ENCODE results near the gene IL31. TPM values are rescaled to one million over a fixed set of nuclear protein-coding genes. Genes with fewer than 3 reads are reported as not detected.

IL31 gene
- polyA plus RNA-seq (2011; rRNA removed) (not detected in 2 replicates), polyA minus RNA-seq (2011; rRNA and poly(A)+ RNA removed) (not detected in 2 replicates)

DNA sequence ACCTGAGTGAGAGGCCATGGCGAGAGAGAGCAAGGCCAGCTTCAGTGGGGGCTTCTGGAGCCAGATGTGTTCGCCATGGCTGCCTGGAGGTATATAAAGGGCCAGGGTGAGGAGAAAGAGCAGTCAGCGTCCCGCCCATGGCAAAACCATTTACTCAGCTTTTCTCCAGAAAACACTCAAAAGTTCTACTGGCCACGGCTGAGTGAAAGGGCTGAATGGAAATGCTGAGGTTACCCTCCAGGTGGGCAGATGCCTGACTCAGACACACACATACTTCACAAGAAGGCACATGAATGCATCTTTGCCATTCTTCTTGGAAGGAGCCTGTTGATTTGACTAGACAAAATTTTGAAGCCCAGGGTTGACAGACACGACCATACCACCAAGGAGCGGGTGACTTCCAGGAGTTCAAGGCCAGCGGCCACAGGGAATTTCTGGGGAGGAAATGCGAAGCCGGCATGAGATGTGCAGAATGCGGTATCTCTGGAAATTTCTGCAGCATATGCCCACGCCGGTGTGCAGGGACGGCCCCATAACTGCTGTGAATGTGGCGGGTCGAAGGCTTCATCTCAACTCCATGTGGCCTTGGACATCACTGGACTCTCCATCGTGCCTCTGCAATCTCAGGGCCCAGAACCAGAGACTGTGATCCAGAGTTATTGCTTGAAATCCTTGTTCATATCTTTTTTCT, at the start of gene IL31:
Gene IL31 (minus strand): TSS at position 67 of the 691 bp plus-strand sequence. CDS start 49 bp downstream, at position 18.
- ChIA-PET CTCF (interaction anchor here (1.9 kb wide), 1 partner anchor 17 kb away, joined by 4 read pairs; no protein-coding TSS in a partner anchor), POLR2A (no interaction called here)
- no peak for TF ChIP-seq CTCF (IDR thresholded peaks at IDR 0.05; ENCODE audit: insufficient read depth, low read depth, low read length)
- H3K36me3 ChIP-seq (ENCODE audit: control insufficient read depth, insufficient read depth, low read length) = no peaks in the 10 kb centered on the region
- no peak for DNase-seq (ENCODE audit: low read depth)
- no peak within 1 kb of the TSS for H3K4me3 ChIP-seq (ENCODE audit: low read depth, low read length)
- H3K27me3 ChIP-seq (ENCODE audit: control insufficient read depth, insufficient read depth, low read length) = peaks cover 4% of the 10 kb centered on the region

- CTCF ChIA-PET = interaction anchor here (0.5 to 2.0 kb wide), 3 partner anchors 8 to 85 kb away, joined by 3 to 6 read pairs (median 3); no protein-coding TSS in a partner anchor
- peaks cover 20% of the 10 kb centered on the region for H3K36me3 ChIP-seq (ENCODE audit: control insufficient read depth, insufficient read depth, low read length)
- TF ChIP-seq CTCF (IDR thresholded peaks at IDR 0.05; ENCODE audit: insufficient read depth, low read depth, low read length) = no peak
These were observed 42.4 kb upstream of the IL31 start for GRCh38 chr12:122216445-122216844.

GRCh38 chr12:122215771-122216170, 41.8 kb upstream of the IL31 start:
- ChIA-PET CTCF (interaction anchor here (1.0 to 2.0 kb wide), 2 partner anchors 9 to 85 kb away, joined by 3 to 6 read pairs; no protein-coding TSS in a partner anchor), POLR2A (no interaction called here)
- H3K27me3 ChIP-seq (ENCODE audit: control insufficient read depth, insufficient read depth, low read length) = no peaks in the 10 kb centered on the region
- H3K36me3 ChIP-seq (ENCODE audit: control insufficient read depth, insufficient read depth, low read length) = peaks cover 17% of the 10 kb centered on the region
- no peak for TF ChIP-seq CTCF (IDR thresholded peaks at IDR 0.05; ENCODE audit: insufficient read depth, low read depth, low read length)
- DNase-seq (ENCODE audit: low read depth) = no peak
- no peak overlapping the region for H3K4me3 ChIP-seq (ENCODE audit: low read depth, low read length)

More at GRCh38 chr12:122216445-122216844, 42.4 kb upstream of the IL31 start:
- Histone ChIP-seq H3K27me3 (ENCODE audit: control insufficient read depth, insufficient read depth, low read length) (no peaks in the 10 kb centered on the region), H3K4me3 (ENCODE audit: low read depth, low read length) (no peak overlapping the region)
- POLR2A ChIA-PET = no interaction called here
- DNase-seq (ENCODE audit: low read depth) = no peak

- ChIA-PET CTCF (no interaction called here), POLR2A (no interaction called here)
- peaks cover 16% of the 10 kb centered on the region for H3K36me3 ChIP-seq (ENCODE audit: control insufficient read depth, insufficient read depth, low read length)
These were observed 34.2 kb upstream of the IL31 start for GRCh38 chr12:122208073-122208820.

More at GRCh38 chr12:122208073-122208820, 34.2 kb upstream of the IL31 start:
- peaks cover 10% of the 10 kb centered on the region for H3K27me3 ChIP-seq (ENCODE audit: control insufficient read depth, insufficient read depth, low read length)
- no peak for TF ChIP-seq CTCF (IDR thresholded peaks at IDR 0.05; ENCODE audit: insufficient read depth, low read depth, low read length)
- DNase-seq (ENCODE audit: low read depth) = no peak
- no peak overlapping the region for H3K4me3 ChIP-seq (ENCODE audit: low read depth, low read length)

Measured in BJ (cell line).